ENCODE data around the gene WDR7. TPM values are rescaled to one million over a fixed set of nuclear protein-coding genes. Genes with fewer than 3 reads are reported as not detected.

Gene WDR7
- total and polyA plus RNA-seq, 3 donors from 2014 or later, result 19.4 to 63.6 (median 35.9) TPM

GRCh38 chr18:56945171-56946083 is 294.3 kb downstream of the WDR7 start:
- no peak for DNase-seq
- H3K27me3 ChIP-seq, result no peaks in the 10 kb centered on the region
- WGBS, 2 donors, result 90 to 96% methylated on average over 4 of the region's 4 CpGs
- no peak overlapping the region for H3K27ac ChIP-seq
- intact Hi-C loops (cut with DNase I; ENCODE audit: low total_unique reads), result no loop called here
- no peak for TF ChIP-seq POLR2A (IDR thresholded peaks at IDR 0.05)
- no peak for TF ChIP-seq CTCF (IDR thresholded peaks at IDR 0.05)
- no peaks in the 10 kb centered on the region for H3K36me3 ChIP-seq (ENCODE audit: low read depth, missing control alignments)
- H3K4me3 ChIP-seq, result no peak overlapping the region
- no peaks in the 10 kb centered on the region for H3K4me1 ChIP-seq
- H3K9me3 ChIP-seq, result no peaks in the 10 kb centered on the region

- no peak overlapping the region for H3K27ac ChIP-seq
- H3K9me3 ChIP-seq, result no peaks in the 10 kb centered on the region
- intact Hi-C loops (cut with DNase I; ENCODE audit: low total_unique reads), result no loop called here
- no peak overlapping the region for H3K4me3 ChIP-seq
- 82 to 84% methylated on average over 6 of the region's 6 CpGs for WGBS, 2 donors
- H3K27me3 ChIP-seq, result no peaks in the 10 kb centered on the region
- no peak for DNase-seq
- H3K36me3 ChIP-seq (ENCODE audit: low read depth, missing control alignments), result no peaks in the 10 kb centered on the region
- H3K4me1 ChIP-seq, result no peaks in the 10 kb centered on the region
- TF ChIP-seq POLR2A (IDR thresholded peaks at IDR 0.05) (no peak), CTCF (IDR thresholded peaks at IDR 0.05) (no peak)
Measured at GRCh38 chr18:56947236-56947635, 296.1 kb downstream of the WDR7 start.

- H3K27ac ChIP-seq, result no peak overlapping the region
- TF ChIP-seq POLR2A (IDR thresholded peaks at IDR 0.05), result no peak
- TF ChIP-seq CTCF (IDR thresholded peaks at IDR 0.05), result no peak
- no peak for DNase-seq
- no peaks in the 10 kb centered on the region for H3K4me1 ChIP-seq
- intact Hi-C loops (cut with DNase I; ENCODE audit: low total_unique reads), result no loop called here
- H3K4me3 ChIP-seq, result no peak overlapping the region
- H3K27me3 ChIP-seq, result no peaks in the 10 kb centered on the region
- WGBS, 2 donors, result 91 to 94% methylated on average over 6 of the region's 6 CpGs
- H3K9me3 ChIP-seq, result no peaks in the 10 kb centered on the region
- no peaks in the 10 kb centered on the region for H3K36me3 ChIP-seq (ENCODE audit: low read depth, missing control alignments)
Measured at GRCh38 chr18:56952026-56952425, 300.9 kb downstream of the WDR7 start.

- no peaks in the 10 kb centered on the region for H3K27me3 ChIP-seq
- WGBS, 2 donors, result 87 to 93% methylated on average over 3 of the region's 3 CpGs
- no peaks in the 10 kb centered on the region for H3K4me1 ChIP-seq
- H3K4me3 ChIP-seq, result no peak overlapping the region
- no peak for TF ChIP-seq POLR2A (IDR thresholded peaks at IDR 0.05)
- no peak for TF ChIP-seq CTCF (IDR thresholded peaks at IDR 0.05)
- no peak overlapping the region for H3K27ac ChIP-seq
- no peaks in the 10 kb centered on the region for H3K36me3 ChIP-seq (ENCODE audit: low read depth, missing control alignments)
- no peak for DNase-seq
- H3K9me3 ChIP-seq, result no peaks in the 10 kb centered on the region
- intact Hi-C loops (cut with DNase I; ENCODE audit: low total_unique reads), result no loop called here
Measured at GRCh38 chr18:56953428-56954198, 302.5 kb downstream of the WDR7 start.

Data from testis (tissue), 3 donors.